ENCODE measurements around the gene ACTR1B.
"Not testable (repeated sequence)": the region's sequence is repeated elsewhere in the genome, so short reads cannot be mapped to it uniquely, and the experiment has no call there.

ACTR1B gene

DNA sequence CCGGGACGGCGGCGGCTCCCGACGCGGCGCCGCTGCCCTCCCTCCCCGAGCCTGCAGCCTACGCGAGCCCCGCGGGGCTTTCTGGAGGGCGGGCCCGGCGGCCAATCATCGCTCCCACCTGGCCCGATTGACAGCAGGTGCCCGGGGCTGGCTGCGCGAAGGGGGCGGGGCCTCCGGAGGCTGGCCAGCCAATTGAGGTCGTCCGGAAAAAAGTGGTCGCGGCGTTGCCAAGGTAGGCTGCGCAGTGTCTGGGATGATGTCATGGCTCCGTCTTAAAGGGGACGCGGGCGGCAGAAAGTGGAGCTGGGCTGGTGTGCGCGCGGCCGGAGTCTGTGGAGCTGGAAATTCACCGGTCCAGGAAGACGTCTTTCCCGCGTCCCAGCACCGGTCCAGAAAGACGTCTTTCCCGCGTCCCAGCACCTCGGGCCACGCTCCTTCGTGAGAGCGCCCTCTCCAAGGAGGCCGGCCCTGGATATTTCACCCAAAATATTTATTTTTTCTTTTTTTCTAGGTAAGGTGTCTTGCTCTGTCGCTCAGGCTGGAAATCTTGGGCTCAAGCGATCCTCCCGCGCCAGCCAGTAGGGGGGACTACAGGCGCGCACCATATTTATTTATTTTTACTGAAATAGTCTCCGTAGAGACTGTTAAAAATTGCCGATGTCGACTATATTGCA, at the start of gene ACTR1B:
TSS of gene ACTR1B (minus strand) at position 83 of the 674 bp plus-strand sequence. CDS start 154 bp downstream, outside the sequence.
- DNase-seq = peak; percentile 98

DNA sequence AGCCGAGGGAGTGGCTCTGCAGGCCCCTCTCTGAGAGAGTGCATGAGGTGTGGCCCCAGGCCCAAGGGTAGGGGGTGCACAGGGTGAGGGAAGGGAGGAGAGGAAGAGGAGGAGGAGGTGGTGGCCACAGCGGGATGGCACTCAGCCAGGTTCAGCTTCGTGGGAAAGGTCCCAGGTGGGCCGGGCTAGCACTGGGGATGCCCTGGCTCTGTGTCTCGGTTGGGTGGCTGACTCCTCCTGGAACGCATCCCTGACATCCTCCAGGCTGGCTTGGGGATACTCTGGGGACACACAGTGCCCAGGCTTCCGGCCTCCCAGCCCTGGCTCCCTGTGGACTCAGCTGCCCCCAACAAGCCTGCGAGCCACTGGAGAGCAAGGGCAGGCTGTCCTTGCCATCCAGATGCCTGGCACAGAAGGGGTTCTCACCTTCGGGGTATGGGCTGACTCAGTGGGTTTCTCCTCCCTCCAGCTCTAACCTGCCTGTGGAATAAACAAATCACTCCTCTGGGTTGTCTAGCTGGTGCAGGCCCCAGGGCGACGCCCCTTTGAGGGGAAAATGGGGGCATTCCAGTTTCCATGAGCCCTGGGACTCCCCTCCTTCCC, 49.0 kb upstream of the ACTR1B start:
- DNase-seq = no peak

- DNase-seq = not testable (repeated sequence)
Observed at GRCh38 chr2:97712175-97712574, 48.3 kb upstream of the ACTR1B start.

DNA sequence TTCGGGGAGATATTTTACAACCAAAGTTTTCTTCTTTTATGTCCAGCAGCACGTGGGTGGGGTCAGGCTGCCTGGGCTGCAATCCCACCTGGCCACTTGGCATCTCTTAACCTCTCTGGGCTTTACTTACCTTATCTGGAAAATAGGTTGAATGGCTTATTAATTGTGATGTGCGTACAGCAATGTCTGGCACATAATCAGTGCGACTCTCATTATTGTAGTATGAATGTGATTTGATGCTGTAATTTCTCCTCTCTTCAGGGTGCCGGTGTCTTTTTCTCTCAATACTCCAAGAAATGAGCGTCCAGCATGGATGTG, 47.5 kb upstream of the ACTR1B start:
- no peak for DNase-seq

DNA sequence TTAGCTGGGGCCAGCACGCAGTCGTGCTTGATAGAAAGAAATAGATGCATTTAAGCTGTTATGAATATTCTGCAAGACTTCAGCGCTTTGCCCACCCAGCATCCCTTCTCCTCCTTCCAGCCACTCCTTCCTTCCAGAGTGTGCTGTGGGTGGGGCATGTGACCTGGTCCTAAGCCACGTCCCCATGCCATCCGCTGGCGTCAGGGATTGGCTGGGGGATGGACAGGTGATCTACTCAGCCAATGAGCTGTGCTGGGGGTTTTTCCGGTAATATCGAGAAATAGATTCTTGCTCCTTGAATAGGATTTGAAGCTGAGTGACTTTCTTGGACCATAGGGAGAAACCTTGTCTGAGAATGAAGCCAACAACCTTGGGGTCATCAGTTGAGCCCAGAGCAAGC, 44.8 kb upstream of the ACTR1B start:
- DNase-seq = no peak

- DNase-seq = no peak
Observed at GRCh38 chr2:97708048-97708380, 44.2 kb upstream of the ACTR1B start.

DNA sequence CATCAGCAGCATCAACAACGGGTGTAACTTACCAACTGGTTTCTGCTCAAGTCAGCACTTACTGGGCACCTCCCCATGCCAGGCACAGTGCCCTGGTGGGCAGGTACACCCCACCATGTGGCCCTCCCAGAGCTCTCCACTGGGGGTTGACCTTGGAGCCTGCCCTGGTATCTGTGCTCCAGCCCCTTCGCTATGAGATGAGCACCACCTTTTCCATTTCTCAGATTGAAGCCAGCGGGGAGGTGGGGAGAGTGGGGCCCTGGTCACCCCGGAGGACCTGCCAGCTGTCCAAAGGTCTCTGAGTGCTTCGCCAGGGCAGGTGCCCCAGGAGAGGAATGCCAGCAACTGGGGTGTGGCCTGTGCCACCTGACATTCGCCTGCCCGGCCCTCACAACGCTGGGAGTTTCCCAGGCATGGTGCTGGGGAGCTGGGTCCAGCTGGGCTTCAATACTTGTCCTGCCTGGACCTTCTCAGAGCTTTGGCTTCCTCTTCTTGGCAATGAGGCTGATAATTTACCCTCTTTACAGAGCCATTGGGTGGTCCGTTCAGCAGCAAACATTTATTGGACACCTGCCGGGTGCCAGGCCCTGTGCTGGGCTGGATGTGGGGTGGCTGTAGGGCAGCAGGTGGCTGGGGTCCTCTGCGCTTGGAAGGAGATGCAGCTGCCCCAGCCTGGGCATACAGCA, 43.7 kb upstream of the ACTR1B start:
- DNase-seq = no peak

- no peak for DNase-seq
Observed at GRCh38 chr2:97706708-97707345, 43.0 kb upstream of the ACTR1B start.

- DNase-seq = no peak
Observed at GRCh38 chr2:97706112-97706511, 42.3 kb upstream of the ACTR1B start.

DNA sequence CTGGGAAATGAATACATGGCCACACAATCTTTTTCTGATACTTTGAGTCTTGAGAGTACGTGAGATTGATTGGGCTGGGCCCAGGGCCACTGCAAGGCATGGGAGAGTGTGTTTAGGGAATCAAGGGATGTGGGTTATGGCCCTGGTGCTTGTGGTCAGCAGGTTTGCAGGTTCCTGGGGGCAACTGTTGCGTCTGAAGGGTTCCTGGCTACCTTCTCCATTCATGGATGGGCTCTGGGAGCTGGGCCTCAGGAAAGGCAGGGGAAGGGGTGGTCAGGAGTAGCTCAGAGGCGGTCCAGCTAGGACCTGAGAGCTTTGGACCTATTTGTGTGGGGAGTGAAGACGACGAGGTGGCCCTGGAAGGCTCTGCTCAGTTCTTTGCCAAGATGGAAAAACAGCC, 41.1 kb upstream of the ACTR1B start:
- DNase-seq = no peak

GRCh38 chr2:97703741-97704140, 39.9 kb upstream of the ACTR1B start:
- no peak for DNase-seq

GRCh38 chr2:97702731-97703470, 39.1 kb upstream of the ACTR1B start:
- DNase-seq = no peak

DNA sequence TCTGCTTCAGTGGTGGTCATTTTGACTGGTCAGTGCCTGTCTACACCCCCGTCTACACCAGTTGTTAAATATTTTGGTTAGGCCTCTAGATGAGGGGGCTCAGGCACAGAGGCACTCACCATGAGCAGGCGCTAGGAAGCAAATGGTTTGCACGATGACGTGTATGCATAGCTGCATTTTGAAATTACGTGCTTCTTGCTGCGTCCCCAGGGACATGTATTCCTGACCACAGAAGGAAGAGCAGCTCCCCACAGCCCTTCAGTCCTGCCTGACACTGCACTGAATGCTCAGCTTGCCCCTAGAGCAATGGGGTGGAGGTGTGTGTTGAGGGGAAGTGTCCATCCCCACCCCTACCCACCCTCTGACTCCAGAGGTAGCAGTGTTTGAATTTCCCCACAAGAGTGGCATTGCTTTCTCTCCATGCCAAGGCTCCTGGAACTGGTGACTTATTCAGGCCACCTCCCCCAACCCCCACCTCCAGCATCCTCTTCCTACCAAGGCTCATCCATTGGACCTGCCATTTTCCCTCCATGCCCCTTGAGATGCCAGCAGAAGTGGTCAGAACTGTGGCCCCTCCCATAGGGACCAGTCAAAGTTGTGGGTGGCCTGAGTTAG, 38.1 kb upstream of the ACTR1B start:
- no peak for DNase-seq

- no peak for DNase-seq
Observed at GRCh38 chr2:97701186-97701585, 37.3 kb upstream of the ACTR1B start.

- peak; percentile 54 for DNase-seq
Observed at GRCh38 chr2:97699765-97700444, 36.1 kb upstream of the ACTR1B start.

DNA sequence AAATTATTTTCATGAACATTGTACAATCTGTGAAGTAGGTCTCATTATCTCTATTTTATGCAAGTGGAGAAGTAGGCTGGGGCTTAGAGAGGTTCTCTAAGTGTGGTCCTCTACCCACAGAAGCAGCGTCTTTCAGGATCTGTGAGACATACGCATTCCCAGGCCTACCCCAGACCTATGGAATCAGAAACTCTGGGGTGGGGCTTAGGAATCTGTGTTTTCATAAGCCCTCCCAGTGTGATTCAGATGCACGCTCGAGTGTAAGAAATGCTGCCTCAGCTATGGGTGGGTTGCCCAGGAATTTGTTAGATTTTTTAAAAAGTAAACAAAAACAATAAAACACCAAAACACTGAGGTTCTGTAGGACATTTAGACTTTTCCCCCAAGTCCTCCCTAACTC, 34.7 kb upstream of the ACTR1B start:
- DNase-seq = no peak

DNA sequence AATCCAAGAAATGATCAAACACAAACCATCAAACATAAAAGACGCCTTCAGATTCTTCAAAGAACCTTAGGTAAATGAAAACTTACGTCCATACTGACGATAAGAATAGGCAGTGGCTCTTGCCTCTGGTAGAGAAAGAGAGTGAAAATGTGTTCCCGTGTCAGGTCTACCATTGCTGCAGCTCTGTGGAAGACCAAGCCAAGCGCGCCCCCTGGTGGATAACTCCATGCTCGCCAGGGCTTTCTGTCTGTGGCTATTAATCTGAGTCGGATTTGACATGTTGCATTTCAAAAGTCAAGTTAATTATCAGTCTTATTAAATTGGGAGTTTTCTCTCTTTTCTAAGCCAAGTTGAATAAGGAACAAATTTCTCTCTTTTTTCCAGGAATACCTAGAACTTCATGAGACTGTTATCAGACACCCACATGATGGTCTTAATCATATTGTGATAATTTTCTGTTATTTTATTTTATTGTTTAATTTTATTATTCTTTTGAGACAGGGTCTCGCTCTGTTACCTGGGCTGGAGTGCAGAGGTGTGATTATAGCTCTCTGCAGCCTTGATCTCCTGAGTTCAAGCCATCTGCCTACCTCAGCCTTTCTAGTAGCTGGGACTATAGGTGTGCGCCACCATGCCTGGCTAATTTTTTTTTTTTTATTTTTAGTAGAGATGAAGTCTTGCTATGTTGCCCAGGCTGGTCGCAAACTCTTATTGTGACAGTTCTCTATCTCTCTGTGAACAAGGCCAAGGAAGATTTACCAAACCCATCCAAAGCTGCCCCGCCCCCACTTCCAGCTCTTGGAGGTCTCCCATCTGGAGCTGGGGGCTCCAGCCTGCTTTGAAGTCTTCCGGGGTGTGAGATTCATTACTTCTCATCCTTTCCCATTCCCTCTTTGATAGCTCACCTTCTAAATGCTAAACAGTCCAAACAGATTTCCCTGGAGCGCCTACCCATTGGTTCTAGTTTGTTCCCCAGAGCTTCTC, 33.7 kb upstream of the ACTR1B start:
- peak; percentile 92 for DNase-seq

DNA sequence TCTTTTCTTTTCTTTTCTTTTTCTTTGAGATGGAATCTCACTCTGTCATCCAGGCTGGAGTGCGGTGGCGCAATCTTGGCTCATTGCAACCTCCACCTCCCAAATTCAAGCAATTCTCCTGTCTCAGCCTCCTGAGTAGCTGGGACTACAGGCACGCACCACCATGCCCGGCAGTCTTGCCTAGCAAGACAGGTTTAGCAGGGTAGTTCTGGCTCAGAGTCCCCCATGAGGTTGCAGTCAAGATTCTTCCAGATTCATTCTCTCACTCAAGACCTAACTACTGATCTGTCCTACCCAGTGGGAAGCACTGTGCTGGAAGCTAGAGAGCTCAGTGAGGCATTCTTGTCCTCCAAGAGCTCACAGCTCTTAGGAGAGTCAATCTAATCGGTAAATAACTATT, 31.9 kb upstream of the ACTR1B start:
- DNase-seq = no peak

DNA sequence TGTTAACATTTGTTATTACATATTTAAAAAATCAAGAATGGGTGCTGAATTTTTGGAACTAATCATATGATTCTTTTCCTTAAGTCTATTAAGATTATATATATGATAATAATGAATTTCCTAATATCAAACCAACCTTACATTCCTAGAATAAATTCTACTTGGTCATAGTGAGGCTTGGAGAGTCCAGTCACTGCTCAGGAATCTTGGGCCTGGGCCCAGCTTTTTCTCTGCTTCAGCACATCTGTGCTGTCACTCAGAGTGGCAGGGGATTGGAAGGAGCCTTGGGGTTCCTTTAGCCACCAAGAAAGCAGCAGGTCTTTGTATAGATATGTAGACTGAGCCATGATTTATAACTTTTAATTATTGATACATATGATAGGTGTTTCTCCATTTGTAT, 29.6 kb upstream of the ACTR1B start:
- DNase-seq = no peak

- no peak for DNase-seq
Observed at GRCh38 chr2:97691166-97691565, 27.3 kb upstream of the ACTR1B start.

Measured in midbrain (tissue), 1 donor.